NCI-H748 (cell line): Measurements from ENCODE around the gene CLASP1.
A peak's percentile ranks its signal among the peaks of the same experiment; 100 is the strongest.
"Not testable (repeated sequence)": the region's sequence is repeated elsewhere in the genome, so short reads cannot be mapped to it uniquely, and the experiment has no call there.

Experiments
- DNase-seq: peaks from one replicate; lab custom pipeline; 2025; ENCODE audit not compliant: unreplicated experiment; lab: John Stamatoyannopoulos, UW

The CLASP1 gene

DNA sequence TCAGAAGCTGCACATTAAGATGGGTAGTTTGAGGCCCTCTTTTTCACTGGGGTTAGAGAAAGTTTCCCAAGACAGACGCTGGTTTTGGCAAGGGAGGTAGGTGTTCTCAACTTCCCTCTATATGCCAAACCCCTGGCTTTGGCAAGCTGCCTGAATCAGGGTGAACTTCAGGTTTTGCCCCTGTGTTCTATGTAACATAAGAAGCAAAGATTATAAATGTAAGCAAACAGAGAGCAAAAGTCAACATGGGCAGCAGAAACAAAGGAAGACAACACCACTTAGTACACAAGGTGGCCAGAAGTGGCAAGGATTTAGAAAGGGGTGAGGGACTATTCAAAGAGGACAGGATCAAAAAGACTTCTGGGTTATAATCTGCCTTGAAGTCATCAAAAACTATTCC is 293.8 kb downstream of the CLASP1 start:
- DNase-seq: peak; percentile 21

DNA sequence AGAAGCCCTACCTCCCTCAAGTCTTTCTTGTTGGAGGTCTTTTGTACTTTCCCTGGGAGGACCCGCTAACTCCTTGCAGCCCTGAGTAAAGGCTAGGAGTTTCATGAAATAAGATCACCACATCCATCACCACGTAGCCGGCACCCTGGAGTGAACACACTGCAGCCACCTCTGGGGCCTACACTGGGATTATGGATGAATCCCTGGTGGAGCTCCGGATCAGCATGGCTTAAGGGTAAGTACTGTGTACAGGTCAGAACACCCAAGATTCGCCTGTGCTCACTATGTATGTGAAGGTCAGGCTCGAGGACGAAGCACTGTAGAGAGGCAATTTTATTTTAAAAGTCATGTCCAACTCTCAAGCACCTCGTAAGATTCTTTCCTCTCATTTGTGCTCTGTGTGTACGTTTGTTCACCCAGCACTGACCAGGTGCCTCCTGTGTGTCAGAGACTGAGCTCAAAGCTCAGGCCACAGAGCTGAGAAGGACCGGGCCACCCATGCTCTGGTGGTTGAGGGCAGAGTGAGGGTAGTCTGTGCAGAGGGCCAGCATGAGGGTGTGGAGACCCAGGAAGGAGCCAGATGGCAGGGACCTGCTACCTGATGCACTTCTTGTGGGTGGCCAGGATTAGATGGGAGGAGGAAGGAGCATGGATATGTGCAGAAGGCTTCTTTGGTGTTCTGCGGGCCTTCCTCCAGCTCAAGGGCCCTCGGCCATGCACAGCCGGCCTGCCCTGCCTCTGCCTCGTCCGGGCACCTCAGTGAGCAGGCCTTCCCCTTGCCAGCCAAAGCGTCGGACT is 297.5 kb downstream of the CLASP1 start:
- DNase-seq: no peak

DNA sequence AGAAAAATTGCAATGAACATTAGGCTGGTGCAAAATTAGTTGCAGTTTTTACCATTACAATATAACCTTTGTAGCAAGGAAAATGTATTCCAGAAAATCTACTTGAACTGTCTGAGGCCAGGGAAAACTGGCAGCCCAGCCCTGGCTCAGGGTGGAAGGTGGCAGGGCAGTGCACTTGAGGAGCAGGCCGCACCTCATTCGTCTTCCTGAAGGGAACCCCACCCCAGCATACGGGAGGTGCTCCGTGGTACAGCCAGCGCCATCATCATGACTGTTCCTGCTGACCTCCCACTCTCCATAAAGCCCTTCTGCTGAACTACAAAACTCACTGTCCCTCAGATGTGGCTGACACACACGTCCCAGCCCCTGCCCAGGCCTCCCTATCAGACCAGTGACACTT is 298.4 kb downstream of the CLASP1 start:
- no peak for DNase-seq

DNA sequence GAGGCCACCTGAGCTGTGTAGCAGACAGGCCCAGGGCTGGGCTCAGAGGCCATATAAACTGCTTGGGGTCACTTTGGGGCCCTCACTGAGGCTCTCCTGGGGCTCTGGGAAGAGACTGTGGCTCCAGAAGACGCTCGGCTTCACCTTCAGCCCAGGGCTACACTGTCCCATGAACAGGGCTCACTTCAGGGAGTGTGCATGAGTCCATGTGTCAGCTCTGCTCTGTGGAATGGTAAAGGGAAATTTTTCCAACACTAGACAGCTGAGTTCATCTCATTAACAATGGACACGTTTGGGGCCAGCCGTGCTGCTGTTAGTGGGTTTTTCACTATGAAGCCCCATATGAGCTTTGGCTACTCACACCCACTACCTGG is 298.9 kb downstream of the CLASP1 start:
- DNase-seq: no peak

GRCh38 chr2:121349721-121350401 is 299.4 kb downstream of the CLASP1 start:
- DNase-seq: no peak

- DNase-seq: no peak
These were observed 301.0 kb downstream of the CLASP1 start for GRCh38 chr2:121348128-121348740.

DNA sequence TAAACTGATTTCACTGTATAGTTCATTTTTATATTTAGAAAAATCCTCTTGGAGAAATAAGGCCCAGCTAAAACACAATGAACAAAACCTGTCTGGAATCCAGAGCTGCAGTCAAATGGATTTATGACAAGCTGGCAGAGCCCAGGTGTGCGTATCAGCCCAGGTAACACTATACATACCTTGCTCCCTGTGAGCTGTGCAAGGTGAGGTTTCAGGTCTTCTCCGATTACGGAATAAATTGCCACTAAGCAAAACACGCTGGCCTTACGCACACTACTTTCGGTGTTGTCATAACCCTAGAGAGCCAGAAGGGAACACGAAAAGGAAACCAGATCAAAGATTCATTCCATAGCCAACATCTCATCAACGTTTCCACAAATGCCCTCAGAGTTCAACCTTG is 302.4 kb downstream of the CLASP1 start:
- no peak for DNase-seq

DNA sequence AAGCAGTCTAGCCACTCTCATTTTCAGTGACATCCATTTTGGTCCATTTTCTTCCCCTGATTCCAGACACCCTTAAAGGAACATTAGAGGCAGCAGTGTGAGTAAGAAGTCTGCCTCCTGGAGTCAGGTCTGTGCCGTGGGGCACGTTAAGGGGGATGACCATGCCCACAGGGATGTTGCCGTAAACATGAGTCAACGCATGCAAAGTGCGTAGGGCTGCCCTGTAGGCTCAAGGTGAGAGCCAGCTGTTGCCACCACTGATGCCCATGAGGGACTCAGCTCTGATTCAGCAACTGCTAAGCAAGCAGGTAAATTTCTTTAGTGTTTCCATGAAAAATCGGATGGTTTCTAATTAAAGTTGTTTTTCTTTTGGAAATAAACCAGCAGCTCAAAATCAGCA is 302.9 kb downstream of the CLASP1 start:
- DNase-seq: no peak

DNA sequence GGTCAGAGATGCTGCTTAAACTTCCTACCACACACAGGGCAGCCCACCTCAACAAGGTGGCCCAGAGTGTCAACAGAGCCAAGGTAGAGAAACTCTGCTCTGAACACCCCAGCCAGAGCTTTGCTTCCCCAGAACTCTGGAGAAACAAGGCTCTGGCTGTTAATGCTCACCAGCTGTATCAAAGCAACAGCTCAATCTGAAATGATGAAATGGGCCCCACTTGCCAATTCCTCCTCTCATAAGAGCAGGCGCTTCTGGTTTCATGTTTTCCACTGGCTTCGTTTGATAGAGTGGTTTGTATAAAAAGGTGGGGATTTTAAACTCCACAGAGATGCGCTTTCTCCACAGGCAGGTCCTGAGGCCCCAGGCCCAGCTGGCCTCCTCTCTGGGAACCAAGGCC is 303.4 kb downstream of the CLASP1 start:
- DNase-seq: no peak

GRCh38 chr2:121345101-121345500 is 304.2 kb downstream of the CLASP1 start:
- no peak for DNase-seq

- not testable (repeated sequence) for DNase-seq
These were observed 305.3 kb downstream of the CLASP1 start for GRCh38 chr2:121343828-121344399.

GRCh38 chr2:121343191-121343590 is 306.1 kb downstream of the CLASP1 start:
- DNase-seq: peak; percentile 30

GRCh38 chr2:121342751-121343150 is 306.5 kb downstream of the CLASP1 start:
- DNase-seq: no peak

DNA sequence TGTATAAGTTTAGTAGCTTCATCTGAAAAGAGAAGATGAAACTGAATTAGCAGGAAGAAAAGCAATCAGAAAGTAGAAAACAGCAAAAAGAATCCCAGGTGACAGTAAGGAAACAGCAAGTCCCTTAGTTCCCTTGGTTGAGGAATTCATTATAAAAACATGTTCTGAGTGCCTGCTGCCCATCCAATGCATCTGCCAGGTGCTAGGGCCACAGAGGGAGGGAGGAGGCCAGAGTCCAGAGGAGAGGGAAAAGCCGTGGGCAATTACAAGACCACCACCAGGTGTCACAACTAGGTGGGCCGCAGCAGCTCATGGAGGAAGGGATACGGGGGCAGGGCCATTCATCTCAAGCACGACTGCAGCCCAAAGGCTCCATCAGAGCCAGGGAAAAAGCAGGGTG is 308.3 kb downstream of the CLASP1 start:
- DNase-seq: no peak

DNA sequence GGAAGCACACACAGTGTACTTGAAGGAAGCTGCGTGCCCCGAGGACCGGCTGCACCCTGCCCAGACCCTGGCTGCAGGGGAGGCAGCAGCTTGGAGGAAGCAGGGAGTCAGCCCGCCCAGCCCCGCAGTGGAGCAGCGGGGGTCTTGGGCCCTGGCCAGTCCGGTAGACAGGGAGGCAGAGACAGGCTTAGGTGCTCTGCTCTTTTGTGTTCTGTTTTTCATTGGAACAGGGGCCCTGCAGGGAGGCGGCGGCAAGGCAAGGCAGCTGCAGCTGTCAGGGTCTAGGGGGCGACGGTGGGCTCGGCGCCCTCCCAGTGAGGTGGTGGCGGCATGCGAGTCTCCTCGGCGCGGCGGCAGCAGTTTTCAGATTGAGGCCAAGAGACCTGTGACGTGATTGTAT is 311.0 kb downstream of the CLASP1 start:
- DNase-seq: no peak

GRCh38 chr2:121336528-121337294 is 312.6 kb downstream of the CLASP1 start:
- no peak for DNase-seq

DNA sequence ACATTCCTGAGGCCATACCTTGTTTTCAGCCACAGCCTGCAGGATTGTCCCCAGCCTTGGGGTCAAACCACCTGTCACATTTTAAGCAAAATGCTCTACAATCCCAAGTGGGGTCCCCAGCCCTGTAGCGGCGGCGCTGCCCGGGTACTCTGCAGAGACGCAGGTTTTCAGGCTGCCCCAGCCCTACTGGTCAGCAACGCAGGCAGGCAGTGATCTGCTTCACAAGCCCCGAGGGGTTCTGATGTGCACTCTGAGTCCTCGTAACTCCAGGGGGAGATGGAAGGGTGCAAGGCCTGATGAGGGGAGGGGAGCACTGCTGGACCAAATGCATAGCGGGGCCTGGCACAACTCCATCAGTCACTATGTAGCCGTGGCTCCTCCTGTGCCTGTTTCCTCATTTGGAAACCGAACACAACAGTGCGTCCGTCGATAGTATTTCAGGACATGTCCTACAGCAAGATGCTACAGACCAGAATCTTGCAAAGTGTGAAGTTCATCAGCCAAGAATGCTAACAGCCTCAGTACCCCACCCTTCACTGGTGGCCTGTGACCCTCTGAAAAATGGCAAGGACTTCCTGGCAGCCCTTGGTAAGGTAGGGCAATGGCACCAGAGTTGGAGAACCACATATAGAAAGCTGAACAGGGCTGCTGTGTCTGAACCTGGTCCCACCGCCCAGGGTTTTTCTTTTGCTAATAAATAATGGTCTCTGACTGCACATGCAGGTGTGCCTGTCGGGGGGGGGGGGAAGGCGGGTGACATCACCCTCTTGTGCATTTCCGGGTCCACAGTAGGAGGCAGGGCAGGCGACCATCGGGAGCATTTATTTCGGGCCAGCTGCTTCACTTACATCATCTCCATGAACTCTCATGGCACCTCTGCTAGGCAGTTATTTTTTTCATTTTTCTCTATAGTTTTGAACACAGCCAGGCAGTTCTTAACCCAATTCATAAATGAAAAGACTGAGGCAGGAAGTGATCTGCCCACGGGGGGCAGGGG is 313.7 kb downstream of the CLASP1 start:
- DNase-seq: peak; percentile 54

DNA sequence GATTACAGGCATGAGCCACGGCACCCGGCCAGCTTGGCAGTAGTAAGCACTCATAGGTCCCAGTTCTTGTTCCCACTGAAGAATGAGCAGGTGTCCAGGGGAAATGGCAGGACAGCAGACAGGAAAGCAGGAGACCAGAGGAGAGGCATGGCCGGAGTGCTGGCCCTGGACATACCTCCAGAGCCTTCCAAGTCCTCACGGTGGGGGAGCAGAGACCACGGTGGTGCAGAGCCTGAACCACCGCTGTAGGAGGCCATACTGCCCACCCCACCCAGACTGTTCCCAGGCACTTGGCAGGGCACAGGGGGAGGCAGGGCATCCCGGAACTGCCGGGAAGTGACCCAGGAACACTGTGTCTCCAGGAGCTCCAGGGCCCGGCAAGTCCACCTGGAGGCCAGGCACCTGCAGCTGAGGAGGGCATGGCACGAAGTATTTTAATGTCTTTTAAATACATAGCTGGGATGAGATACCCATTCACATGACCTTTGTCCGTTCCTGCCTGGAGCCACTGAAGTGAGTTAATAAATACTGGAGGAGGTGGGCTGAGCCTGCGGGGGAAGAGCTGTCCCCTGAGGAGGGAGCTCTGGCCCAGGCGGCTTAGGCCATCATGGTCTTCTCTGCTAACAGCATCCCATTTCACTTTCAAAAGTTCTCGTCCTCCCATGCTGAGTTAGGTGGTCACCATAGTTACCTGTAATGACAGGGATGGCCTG is 314.5 kb downstream of the CLASP1 start:
- no peak for DNase-seq

GRCh38 chr2:121333834-121334558 is 315.3 kb downstream of the CLASP1 start:
- no peak for DNase-seq
